ENCODE measurements around the gene MCM10.
"Not testable (repeated sequence)": the region's sequence is repeated elsewhere in the genome, so short reads cannot be mapped to it uniquely, and the experiment has no call there.

The MCM10 gene

DNA sequence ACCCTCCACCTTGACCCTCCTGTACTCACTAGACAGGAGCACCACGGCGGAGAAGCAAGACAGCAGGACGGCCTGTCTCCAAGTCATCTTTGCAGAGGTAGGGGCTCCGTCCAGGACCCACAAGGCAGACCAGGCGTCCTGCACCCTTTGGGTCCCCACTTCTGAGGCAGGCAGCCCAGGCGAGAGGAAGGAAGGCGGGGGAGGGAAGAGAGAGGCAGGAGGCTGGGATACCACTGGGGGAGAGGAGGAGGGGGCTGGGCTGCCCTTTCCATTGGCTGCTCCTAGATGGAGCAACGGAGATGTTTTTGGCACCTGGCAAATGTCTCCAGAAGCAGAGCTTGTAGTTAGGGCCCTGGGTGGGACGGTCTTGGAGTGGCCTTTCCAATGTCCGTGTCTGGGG, 72.8 kb downstream of the MCM10 start, which contains the start of gene UCMA:
Gene UCMA (minus strand): TSS at position 203 of the 400 bp plus-strand sequence. CDS start 116 bp downstream, at position 87.
- H3K27ac ChIP-seq (ENCODE audit: low read depth, low read length) = no peak within 1 kb of the TSS
- no peaks in the 10 kb centered on the region for H3K36me3 ChIP-seq (ENCODE audit: control insufficient read depth, insufficient read depth, low read length)
- no peak within 1 kb of the TSS for H3K9ac ChIP-seq (ENCODE audit: low read depth, low read length)
- no peaks in the 10 kb centered on the region for H3K27me3 ChIP-seq (ENCODE audit: control insufficient read depth, insufficient read depth, low read length)
- H3K9me3 ChIP-seq (ENCODE audit: control insufficient read depth, insufficient read depth, low read length) = no peaks in the 10 kb centered on the region
- no peak within 1 kb of the TSS for H3K4me3 ChIP-seq (ENCODE audit: low read depth, low read length)
- peaks cover 17% of the 10 kb centered on the region for H3K4me1 ChIP-seq (ENCODE audit: control insufficient read depth, insufficient read depth, low read length)

DNA sequence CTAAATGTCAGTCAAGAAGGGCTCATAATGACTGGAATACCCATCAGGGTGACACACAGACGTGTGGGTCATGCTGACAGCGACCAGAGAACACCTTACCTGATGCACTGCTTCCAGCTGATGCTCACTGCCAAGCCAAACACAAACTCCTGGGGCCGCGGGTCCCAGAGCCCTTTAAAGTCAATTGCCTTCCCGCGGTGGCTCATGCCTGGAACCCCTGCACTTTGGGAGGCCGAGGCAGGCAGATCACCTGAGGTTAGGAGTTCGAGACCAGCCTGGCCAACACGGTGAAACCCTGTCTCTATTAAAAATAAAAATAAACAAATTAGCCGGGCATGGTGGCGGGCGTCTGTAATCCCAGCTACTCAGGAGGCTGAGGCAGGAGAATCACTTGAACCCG, 73.4 kb downstream of the MCM10 start:
- not testable (repeated sequence) for H3K4me3 ChIP-seq (ENCODE audit: low read depth, low read length); H3K9me3 ChIP-seq (ENCODE audit: control insufficient read depth, insufficient read depth, low read length); H3K9ac ChIP-seq (ENCODE audit: low read depth, low read length); H3K27ac ChIP-seq (ENCODE audit: low read depth, low read length); H3K27me3 ChIP-seq (ENCODE audit: control insufficient read depth, insufficient read depth, low read length); H3K36me3 ChIP-seq (ENCODE audit: control insufficient read depth, insufficient read depth, low read length)
- H3K4me1 ChIP-seq (ENCODE audit: control insufficient read depth, insufficient read depth, low read length) = peaks cover 17% of the 10 kb centered on the region

GRCh38 chr10:13236638-13237037, 75.3 kb downstream of the MCM10 start:
- no peak overlapping the region for H3K9ac ChIP-seq (ENCODE audit: low read depth, low read length)
- H3K4me1 ChIP-seq (ENCODE audit: control insufficient read depth, insufficient read depth, low read length) = peaks cover 17% of the 10 kb centered on the region
- H3K27ac ChIP-seq (ENCODE audit: low read depth, low read length) = no peak overlapping the region
- H3K9me3 ChIP-seq (ENCODE audit: control insufficient read depth, insufficient read depth, low read length) = no peaks in the 10 kb centered on the region
- H3K4me3 ChIP-seq (ENCODE audit: low read depth, low read length) = no peak overlapping the region
- H3K27me3 ChIP-seq (ENCODE audit: control insufficient read depth, insufficient read depth, low read length) = no peaks in the 10 kb centered on the region
- H3K36me3 ChIP-seq (ENCODE audit: control insufficient read depth, insufficient read depth, low read length) = no peaks in the 10 kb centered on the region

- no peak overlapping the region for H3K27ac ChIP-seq (ENCODE audit: low read depth, low read length)
- H3K9ac ChIP-seq (ENCODE audit: low read depth, low read length) = no peak overlapping the region
- no peaks in the 10 kb centered on the region for H3K27me3 ChIP-seq (ENCODE audit: control insufficient read depth, insufficient read depth, low read length)
- no peak overlapping the region for H3K4me3 ChIP-seq (ENCODE audit: low read depth, low read length)
- no peaks in the 10 kb centered on the region for H3K9me3 ChIP-seq (ENCODE audit: control insufficient read depth, insufficient read depth, low read length)
- no peaks in the 10 kb centered on the region for H3K36me3 ChIP-seq (ENCODE audit: control insufficient read depth, insufficient read depth, low read length)
- peaks cover 11% of the 10 kb centered on the region for H3K4me1 ChIP-seq (ENCODE audit: control insufficient read depth, insufficient read depth, low read length)
Measured at GRCh38 chr10:13238271-13239077, 77.1 kb downstream of the MCM10 start.

DNA sequence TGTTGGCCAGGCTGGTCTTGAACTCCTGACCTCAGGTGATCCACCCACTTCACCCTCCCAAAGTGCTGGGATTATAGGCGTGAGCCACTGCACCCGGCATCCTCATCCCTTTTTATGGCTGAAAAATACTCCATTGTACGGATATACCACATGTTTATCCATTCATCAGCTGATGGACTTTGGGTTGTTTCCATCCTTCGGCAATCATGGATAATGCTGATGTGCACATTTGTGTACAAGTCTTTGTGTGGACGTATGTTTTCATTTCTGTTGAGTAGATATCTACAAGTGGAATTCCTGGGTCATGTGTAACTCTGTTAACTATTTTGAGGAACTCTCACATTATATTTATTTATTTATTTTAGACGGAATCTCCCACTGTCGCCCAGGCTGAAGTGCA, 78.6 kb downstream of the MCM10 start:
- no peak overlapping the region for H3K9ac ChIP-seq (ENCODE audit: low read depth, low read length)
- H3K4me1 ChIP-seq (ENCODE audit: control insufficient read depth, insufficient read depth, low read length) = no peaks in the 10 kb centered on the region
- H3K4me3 ChIP-seq (ENCODE audit: low read depth, low read length) = no peak overlapping the region
- H3K36me3 ChIP-seq (ENCODE audit: control insufficient read depth, insufficient read depth, low read length) = no peaks in the 10 kb centered on the region
- H3K27ac ChIP-seq (ENCODE audit: low read depth, low read length) = no peak overlapping the region
- no peaks in the 10 kb centered on the region for H3K27me3 ChIP-seq (ENCODE audit: control insufficient read depth, insufficient read depth, low read length)
- H3K9me3 ChIP-seq (ENCODE audit: control insufficient read depth, insufficient read depth, low read length) = no peaks in the 10 kb centered on the region

DNA sequence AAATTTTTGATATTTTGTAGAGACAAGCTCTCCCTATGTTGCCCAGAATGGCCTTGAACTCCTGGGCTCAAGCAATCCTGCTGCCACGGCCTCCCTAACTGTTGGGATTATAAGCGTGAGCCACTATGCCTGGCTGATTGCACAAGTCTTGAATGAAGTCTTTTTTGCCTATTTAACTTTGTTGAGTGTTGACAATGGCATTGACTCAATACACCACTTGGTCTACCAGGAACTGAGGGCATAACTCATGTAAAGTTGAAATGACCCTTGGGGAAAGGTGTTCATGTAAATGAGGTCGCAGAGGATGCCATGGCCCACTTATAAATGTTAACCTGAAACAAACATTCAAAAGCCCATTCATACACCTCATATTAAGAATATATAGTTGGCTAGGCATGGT, 80.3 kb downstream of the MCM10 start:
- no peaks in the 10 kb centered on the region for H3K36me3 ChIP-seq (ENCODE audit: control insufficient read depth, insufficient read depth, low read length)
- H3K9ac ChIP-seq (ENCODE audit: low read depth, low read length) = no peak overlapping the region
- no peak overlapping the region for H3K4me3 ChIP-seq (ENCODE audit: low read depth, low read length)
- H3K27ac ChIP-seq (ENCODE audit: low read depth, low read length) = no peak overlapping the region
- H3K9me3 ChIP-seq (ENCODE audit: control insufficient read depth, insufficient read depth, low read length) = no peaks in the 10 kb centered on the region
- no peaks in the 10 kb centered on the region for H3K27me3 ChIP-seq (ENCODE audit: control insufficient read depth, insufficient read depth, low read length)
- H3K4me1 ChIP-seq (ENCODE audit: control insufficient read depth, insufficient read depth, low read length) = no peaks in the 10 kb centered on the region

DNA sequence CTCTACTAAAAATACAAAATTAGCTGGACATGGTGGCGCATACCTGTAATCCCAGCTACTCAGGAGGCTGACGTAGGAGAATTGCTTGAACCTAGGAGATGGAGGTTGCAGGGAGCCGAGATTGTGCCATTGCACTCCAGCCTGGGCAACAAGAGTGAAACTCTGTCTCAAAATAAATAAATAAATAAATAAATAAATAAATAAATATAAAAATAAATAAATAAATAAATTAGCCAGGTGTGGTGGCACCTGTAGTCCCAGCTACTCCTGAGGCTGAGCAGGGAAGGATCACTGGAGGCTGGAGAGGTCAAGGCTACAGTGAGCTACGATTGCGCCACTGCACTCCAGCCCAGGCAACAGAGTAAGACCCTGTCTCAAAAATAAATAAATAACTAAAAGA, 80.9 kb downstream of the MCM10 start:
- not testable (repeated sequence) for H3K36me3 ChIP-seq (ENCODE audit: control insufficient read depth, insufficient read depth, low read length); H3K27me3 ChIP-seq (ENCODE audit: control insufficient read depth, insufficient read depth, low read length); H3K4me1 ChIP-seq (ENCODE audit: control insufficient read depth, insufficient read depth, low read length); H3K9ac ChIP-seq (ENCODE audit: low read depth, low read length); H3K4me3 ChIP-seq (ENCODE audit: low read depth, low read length); H3K27ac ChIP-seq (ENCODE audit: low read depth, low read length); H3K9me3 ChIP-seq (ENCODE audit: control insufficient read depth, insufficient read depth, low read length)

DNA sequence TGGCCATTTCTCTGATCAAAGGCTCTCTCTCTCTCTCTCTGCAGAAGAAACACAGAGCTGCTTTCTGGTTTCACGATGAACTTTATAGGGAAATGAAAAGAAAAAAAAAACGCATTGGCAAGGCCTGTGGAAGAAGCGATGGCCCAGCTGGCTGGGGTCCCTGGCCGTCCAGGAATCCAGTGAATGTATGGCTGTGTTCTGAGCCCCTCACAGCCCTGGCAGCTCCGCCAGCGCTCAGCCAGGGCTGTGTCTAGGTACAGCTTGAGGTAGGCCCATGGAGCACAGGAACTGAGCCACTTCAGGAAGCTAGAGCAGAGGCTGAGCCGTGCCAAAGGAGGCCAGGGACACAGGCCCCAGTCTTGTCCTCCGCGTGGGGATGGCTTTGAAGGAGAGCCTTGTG, 85.9 kb downstream of the MCM10 start:
- Histone ChIP-seq H3K4me1 (ENCODE audit: control insufficient read depth, insufficient read depth, low read length) (no peaks in the 10 kb centered on the region), H3K27ac (ENCODE audit: low read depth, low read length) (no peak overlapping the region), H3K9ac (ENCODE audit: low read depth, low read length) (no peak overlapping the region), H3K4me3 (ENCODE audit: low read depth, low read length) (no peak overlapping the region), H3K27me3 (ENCODE audit: control insufficient read depth, insufficient read depth, low read length) (no peaks in the 10 kb centered on the region), H3K36me3 (ENCODE audit: control insufficient read depth, insufficient read depth, low read length) (no peaks in the 10 kb centered on the region), H3K9me3 (ENCODE audit: control insufficient read depth, insufficient read depth, low read length) (no peaks in the 10 kb centered on the region)

DNA sequence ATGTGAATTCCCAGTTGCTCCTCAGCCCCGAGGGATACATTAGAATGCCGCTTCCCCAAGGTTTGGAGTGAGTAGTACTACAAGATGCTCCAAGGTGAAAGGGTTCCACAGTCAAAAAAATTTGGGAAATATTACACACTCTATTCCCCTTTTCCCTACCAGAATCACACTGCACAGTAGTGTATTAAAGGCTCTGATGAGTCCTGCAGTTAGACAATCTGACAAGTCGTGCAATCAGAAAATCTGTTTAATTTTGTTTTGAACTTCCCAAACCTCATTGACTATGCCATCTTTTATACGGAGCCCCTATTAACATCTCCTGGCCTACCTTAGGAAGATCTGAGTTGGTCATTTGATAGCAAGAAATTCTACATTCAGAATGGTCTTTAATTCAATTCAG, 86.4 kb downstream of the MCM10 start:
- Histone ChIP-seq H3K36me3 (ENCODE audit: control insufficient read depth, insufficient read depth, low read length) (no peaks in the 10 kb centered on the region), H3K4me1 (ENCODE audit: control insufficient read depth, insufficient read depth, low read length) (no peaks in the 10 kb centered on the region), H3K9me3 (ENCODE audit: control insufficient read depth, insufficient read depth, low read length) (no peaks in the 10 kb centered on the region), H3K27ac (ENCODE audit: low read depth, low read length) (no peak overlapping the region), H3K9ac (ENCODE audit: low read depth, low read length) (no peak overlapping the region), H3K4me3 (ENCODE audit: low read depth, low read length) (no peak overlapping the region), H3K27me3 (ENCODE audit: control insufficient read depth, insufficient read depth, low read length) (no peaks in the 10 kb centered on the region)

DNA sequence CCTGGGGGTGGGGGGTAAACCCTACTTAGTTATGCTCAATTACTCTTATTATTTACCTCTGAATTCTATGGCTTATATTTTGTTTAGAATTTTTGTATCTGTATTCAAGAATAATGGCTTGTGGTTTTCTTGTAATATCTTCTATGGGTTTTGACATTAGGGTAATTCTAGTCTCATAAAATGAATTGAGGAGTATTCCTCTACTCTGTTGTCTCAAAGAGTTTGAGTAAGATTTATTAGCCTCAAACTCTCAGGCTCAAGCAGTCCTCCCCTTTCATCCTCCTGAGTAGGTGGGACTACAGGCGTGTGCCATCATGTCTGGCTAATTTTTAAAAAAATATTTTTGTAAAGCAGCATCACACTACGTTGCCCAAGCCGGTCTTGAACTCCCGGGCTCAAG, 92.4 kb downstream of the MCM10 start:
- Histone ChIP-seq H3K36me3 (ENCODE audit: control insufficient read depth, insufficient read depth, low read length) (no peaks in the 10 kb centered on the region), H3K4me3 (ENCODE audit: low read depth, low read length) (no peak overlapping the region), H3K4me1 (ENCODE audit: control insufficient read depth, insufficient read depth, low read length) (no peaks in the 10 kb centered on the region), H3K9me3 (ENCODE audit: control insufficient read depth, insufficient read depth, low read length) (no peaks in the 10 kb centered on the region), H3K27ac (ENCODE audit: low read depth, low read length) (no peak overlapping the region), H3K27me3 (ENCODE audit: control insufficient read depth, insufficient read depth, low read length) (no peaks in the 10 kb centered on the region), H3K9ac (ENCODE audit: low read depth, low read length) (no peak overlapping the region)

- no peaks in the 10 kb centered on the region for H3K9me3 ChIP-seq (ENCODE audit: control insufficient read depth, insufficient read depth, low read length)
- H3K4me3 ChIP-seq (ENCODE audit: low read depth, low read length) = no peak overlapping the region
- no peak overlapping the region for H3K9ac ChIP-seq (ENCODE audit: low read depth, low read length)
- no peaks in the 10 kb centered on the region for H3K36me3 ChIP-seq (ENCODE audit: control insufficient read depth, insufficient read depth, low read length)
- H3K27ac ChIP-seq (ENCODE audit: low read depth, low read length) = no peak overlapping the region
- H3K4me1 ChIP-seq (ENCODE audit: control insufficient read depth, insufficient read depth, low read length) = no peaks in the 10 kb centered on the region
- H3K27me3 ChIP-seq (ENCODE audit: control insufficient read depth, insufficient read depth, low read length) = no peaks in the 10 kb centered on the region
Measured at GRCh38 chr10:13256627-13257026, 95.3 kb downstream of the MCM10 start.

All from HUES48 (cell line).